ENCODE results near the gene BPHL.
A peak's percentile ranks its signal among the peaks of the same experiment; 100 is the strongest.

DNA sequence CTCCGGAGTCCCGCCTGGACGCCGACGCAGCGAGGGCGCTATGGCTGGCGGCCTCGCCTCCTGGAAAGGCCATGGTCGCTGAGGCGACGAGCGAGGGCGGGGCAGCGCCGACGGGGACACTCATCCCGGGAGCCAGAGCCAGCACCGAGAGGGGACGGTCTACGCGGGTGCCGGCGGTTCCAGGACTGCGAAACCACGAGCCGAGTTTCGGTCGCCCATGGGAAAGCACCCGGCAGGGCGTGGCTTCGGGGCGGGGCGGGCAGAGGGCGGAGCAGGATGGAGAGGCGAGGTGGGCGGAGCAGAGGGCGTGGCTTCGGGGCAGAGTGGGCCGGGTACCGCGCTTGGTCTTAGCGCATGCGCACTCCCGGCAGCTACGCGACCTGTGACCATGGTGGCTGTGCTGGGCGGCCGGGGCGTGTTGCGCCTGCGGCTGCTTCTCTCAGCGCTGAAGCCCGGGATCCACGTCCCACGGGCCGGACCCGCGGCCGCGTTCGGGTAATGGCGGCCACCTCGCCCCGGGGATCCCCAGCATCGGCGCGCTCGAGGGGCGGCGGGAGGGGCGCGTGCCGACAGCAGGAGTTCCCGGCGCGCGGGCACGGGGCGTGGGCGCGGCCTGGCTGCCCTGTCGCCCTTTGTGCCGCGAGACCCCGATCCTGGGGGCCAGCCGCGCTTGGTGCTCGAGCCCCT lies at the start of gene BPHL:
- TF ChIP-seq, protein P1, sequence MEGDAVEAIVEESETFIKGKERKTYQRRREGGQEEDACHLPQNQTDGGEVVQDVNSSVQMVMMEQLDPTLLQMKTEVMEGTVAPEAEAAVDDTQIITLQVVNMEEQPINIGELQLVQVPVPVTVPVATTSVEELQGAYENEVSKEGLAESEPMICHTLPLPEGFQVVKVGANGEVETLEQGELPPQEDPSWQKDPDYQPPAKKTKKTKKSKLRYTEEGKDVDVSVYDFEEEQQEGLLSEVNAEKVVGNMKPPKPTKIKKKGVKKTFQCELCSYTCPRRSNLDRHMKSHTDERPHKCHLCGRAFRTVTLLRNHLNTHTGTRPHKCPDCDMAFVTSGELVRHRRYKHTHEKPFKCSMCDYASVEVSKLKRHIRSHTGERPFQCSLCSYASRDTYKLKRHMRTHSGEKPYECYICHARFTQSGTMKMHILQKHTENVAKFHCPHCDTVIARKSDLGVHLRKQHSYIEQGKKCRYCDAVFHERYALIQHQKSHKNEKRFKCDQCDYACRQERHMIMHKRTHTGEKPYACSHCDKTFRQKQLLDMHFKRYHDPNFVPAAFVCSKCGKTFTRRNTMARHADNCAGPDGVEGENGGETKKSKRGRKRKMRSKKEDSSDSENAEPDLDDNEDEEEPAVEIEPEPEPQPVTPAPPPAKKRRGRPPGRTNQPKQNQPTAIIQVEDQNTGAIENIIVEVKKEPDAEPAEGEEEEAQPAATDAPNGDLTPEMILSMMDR (IDR thresholded peaks at IDR 0.05), result no peak
- peak; percentile 12 to 82 for TF ChIP-seq POLR2A (IDR thresholded peaks at IDR 0.05)

Data from vagina (tissue), 2 donors.